Retinal pigment epithelial cell (primary cell): ENCODE measurements around the gene AFF4.

Experiments used
- DNase-seq: peaks from one replicate; pipeline ENCODE4 v3.0.0-alpha.2; 2010; ENCODE audit warnings: low read depth
- H3K4me3 ChIP-seq: 2 replicates; pipeline ENCODE4 v1.5.1; 2011; ENCODE audit warnings: mild to moderate bottlenecking, low read length, control low read depth, moderate library complexity
- CTCF ChIP-seq: conservative IDR thresholded peaks from 2 replicates; pipeline ENCODE4 v1.5.1; 2011; ENCODE audit warnings: low read depth, low read length, control low read depth, inconsistent platforms

AFF4 gene

DNA sequence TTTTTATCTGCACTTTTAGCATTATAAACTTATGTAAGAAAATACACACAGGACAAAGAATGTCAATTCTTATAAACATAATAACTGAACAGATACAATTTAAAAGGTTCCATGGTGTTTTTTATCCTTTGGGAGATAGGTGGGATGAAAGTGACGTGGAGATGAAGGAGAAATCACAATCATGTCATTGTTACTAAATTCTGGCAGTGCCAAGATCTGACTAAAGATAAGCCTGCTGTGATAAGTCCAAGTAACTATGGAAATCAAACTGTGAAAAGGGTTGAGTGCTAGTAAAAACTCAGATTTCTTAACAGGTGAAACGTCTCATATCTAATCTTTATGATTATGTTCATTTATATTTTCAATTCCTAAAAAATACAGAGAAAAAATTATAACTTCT lies 78.9 kb downstream of the AFF4 start:
- no peak for TF ChIP-seq CTCF
- no peak for DNase-seq
- H3K4me3 ChIP-seq: no peak overlapping the region

GRCh38 chr5:132883261-132883834 lies 80.1 kb downstream of the AFF4 start:
- DNase-seq: no peak
- no peak overlapping the region for H3K4me3 ChIP-seq
- TF ChIP-seq CTCF: peak; percentile 72

DNA sequence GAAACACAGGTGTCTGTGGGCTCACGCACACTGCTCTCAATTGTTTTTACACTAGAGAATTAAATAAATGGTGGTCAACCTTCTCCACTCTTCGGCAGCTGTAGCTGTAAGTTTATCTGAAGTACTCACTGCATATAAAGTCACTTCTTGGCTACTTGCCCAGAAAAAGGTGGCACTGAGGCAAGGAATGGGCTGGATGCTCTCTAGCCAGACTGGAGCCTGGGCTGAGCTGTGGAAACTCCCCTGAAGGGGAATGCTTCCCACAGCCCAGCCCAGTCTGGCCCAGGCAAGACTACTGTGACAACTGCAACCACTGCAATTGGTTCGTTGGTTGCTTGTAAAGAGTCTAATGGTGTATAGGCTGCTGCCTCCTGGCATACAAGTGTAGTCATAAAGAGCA lies 85.5 kb downstream of the AFF4 start:
- DNase-seq: no peak
- H3K4me3 ChIP-seq: no peak overlapping the region
- TF ChIP-seq CTCF: no peak

GRCh38 chr5:132877466-132877865 lies 86.0 kb downstream of the AFF4 start:
- H3K4me3 ChIP-seq: no peak overlapping the region
- TF ChIP-seq CTCF: no peak
- no peak for DNase-seq

DNA sequence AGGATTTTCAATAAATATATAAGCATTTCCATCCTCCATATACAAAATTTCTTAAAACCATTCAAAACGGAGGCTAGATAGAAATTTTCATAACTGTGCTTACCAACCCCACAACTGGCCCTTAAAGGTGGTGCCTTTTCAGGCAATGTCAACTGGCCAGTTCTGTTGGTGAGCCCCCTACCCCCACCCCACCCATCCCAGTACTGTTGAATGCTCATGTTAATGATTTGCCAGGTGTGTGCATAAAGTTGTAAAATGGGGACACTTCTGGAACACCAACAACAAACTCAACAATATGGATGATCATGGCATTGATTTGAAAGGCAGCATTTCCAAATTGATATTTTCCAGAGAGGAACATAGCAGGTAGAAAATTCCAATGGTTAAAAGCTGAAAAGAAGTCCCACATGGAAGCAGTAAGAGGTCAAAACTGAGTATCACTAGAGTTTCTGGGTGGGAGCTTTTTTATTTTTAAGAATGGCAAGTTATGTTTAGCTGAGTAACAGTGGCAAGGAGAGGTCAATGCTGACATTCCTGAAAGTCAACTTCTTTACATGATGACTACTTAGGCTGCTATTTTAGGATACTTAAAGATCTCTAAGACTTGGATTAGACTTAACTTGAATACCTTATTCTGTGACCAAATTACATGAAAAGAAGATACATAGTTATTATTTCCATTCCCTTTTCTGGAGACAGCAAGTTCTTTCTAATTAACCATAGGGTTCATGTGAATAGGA lies 87.2 kb downstream of the AFF4 start:
- DNase-seq: no peak
- TF ChIP-seq CTCF: no peak
- H3K4me3 ChIP-seq: no peak overlapping the region

- no peak for TF ChIP-seq CTCF
Measured at GRCh38 chr5:132873930-132874271, 89.5 kb downstream of the AFF4 start.

More at GRCh38 chr5:132873930-132874271, 89.5 kb downstream of the AFF4 start:
- DNase-seq: no peak
- H3K4me3 ChIP-seq: no peak overlapping the region
